HG03108 (cell line): ENCODE measurements around the gene RYR1.

Experiments used
- ATAC-seq: cut with Tn5 transposase; IDR thresholded peaks from one replicate; pipeline ENCODE4 v1.9.1; 2021; ENCODE audit warnings: moderate library complexity; ENCODE audit not compliant: unreplicated experiment

Gene RYR1

DNA sequence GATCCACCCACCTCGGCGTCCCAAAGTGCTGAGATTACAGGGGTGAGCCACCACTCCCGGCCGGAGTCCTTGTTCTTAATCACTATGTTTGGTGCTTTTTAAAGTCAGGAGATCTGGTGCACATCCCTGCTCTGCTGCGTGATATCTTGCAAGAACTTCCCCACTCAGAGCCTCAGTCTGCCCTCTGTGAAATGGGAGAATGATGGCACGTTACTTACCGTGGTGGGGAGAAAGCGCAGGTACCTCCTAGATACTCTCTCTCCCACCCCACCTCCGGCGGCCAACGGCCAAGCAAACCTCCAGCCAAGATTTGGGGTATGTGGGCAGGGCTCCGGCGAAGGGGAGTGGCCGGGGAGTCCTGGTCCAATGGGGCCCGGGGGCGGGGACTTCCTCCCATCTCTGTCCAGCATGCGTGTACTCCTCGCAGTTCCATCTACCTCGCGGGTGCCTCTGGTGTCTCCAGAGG is at the start of gene RYR1:
Gene RYR1, plus strand, starts transcription at position 424 of the 466 bp plus-strand sequence. CDS start 139 bp downstream, outside the sequence.
- no peak for ATAC-seq

DNA sequence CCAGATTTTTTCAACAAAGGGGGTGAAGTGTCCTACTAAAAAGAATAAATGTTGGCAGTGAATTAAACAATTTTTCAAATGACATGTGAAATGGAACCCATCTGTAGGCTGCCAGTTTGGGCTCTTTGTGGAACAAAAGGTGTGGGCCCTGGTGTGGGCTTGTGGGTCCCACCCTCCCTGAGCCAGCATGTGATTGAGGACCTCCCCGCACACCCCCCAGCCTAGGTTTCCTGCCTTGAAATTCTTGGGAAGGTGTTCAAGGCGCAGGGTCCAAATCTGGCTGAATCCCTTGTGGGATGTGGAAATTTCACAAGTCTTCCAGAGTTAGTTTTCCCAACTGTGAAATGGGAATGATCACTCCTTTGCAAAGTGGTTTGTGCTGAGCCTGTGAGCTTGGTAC is 49.7 kb upstream of the RYR1 start:
- ATAC-seq = no peak

DNA sequence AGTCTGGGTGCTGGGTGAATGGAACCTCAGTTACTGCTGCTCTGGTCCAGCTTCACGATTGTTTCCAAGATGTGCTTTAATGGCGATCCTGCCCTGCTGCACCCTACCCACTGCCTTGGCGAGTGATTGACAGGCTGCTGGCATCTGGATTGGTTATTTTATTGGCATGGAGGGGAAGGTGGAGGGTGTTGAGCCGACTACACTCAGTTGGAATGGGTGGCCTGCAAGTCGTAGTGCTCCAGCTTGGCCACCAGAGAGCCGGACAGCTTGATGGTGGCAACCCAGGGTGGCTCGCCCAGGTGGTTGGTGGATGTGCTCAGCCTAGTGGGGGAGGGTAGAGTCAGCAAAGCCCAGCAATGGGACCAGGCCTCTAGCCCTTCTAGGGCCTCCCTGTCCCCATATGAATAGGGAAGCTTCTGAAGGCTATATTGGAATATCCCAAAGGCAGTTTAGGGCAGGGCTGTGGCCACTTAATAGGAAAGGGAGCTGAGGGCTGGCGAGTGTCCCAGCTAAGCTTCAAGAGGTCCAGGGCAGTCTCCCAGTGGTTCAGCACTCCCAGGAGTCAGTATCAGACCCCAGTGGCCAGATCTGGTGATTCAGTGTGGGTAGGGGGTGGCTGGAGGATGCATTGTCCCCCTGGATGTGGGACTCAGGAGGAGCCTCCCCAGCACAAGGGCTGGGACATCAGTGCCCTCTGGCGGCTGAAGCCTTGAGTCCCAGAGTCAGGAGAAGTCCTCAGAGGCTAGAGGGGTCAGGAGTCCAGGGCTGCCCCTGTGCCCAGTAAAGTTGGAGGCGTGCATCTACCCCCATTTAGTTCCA is 49.1 kb upstream of the RYR1 start:
- ATAC-seq = no peak

DNA sequence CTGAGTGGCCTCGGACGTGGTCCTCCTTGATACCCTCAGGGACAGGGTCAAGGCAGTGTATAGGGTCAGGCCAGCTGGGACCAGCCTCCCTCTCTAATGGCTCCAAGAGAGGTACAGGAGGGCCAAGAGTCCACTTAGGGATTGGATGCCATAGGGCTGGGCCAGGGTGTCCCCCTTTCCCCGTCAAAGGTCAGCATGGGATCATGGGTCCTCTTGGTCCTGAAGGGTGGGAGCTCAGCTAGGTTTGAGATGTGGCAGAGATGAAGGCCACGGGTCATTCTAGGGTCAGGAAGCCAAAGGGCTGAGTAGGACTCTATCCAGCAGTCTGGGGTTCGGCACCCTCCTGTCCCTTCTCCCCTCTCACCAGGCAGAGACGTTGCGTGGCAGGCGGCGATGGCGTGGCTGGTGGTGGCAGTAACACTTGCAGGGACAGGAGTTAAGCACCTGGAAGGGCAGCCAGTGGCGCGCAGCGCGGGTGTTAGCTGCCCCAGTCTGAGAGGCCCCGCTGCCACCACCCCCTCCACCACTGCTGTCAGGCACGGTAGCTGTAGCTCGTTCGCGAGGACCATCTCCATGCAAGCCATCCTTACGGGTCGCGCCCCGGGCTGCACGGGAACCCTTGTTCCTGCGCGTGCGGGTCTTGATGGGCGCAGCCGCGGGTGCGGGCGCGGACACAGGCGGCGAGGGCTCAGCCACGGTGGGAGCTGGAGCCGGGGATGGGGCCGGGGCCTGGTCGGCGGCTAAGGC is 48.3 kb upstream of the RYR1 start:
- ATAC-seq = no peak

DNA sequence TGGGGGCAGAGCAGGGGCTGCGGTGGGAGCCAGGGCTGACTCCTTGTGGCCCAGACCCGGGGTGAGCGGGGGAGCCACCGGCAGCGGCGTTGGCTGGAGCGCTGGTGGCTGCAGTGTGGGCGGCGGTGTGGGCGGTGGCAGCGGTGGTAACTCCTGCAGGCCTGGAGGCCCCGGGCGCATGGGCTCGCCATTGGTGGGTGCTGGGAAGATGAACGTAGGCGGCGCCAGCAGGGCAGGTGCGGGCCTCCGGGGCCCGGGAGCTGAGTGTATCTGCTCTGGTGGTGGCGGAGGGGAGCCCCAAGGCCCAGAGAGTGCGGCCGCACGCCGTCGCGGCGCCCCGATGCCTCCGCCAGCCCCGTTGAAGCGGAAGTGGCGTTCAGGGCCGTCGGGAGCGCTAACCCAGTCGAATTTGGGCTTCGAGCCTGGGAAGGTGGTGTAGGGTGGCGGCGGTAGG is 47.7 kb upstream of the RYR1 start:
- ATAC-seq = no peak

DNA sequence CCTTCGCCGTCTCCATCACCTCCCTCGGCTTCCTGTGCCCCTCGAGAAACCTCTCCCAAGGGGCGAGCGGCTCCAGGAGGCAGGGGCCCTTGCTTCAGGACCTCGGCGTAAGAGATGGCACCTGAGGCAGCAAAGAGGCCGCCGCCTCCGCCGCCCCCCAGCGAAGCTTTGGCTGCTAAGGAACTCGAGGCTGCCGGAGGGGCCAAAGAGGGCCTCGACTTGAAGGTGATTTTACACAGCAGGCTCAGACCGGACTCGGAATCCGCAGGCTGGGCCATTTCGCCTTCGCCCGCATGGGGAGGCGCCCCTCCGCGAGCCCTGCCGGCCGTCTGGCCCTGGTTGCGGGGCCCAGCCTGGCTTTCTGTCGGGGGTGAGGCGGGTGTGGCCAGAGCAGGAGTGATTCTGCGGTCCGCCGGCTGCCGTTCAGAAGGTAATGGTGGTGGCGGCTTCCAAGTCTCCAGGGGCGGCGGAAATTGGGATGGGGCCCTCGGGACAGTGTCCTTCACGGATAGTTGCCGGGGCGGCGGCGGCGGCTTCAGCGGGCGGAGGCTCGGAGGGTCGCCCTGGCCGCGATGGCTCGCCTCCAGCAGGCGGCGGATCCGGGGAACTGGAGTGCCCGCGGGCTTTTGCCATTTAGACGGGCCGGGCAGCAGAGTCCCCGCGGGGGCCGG is 47.1 kb upstream of the RYR1 start:
- ATAC-seq = no peak

DNA sequence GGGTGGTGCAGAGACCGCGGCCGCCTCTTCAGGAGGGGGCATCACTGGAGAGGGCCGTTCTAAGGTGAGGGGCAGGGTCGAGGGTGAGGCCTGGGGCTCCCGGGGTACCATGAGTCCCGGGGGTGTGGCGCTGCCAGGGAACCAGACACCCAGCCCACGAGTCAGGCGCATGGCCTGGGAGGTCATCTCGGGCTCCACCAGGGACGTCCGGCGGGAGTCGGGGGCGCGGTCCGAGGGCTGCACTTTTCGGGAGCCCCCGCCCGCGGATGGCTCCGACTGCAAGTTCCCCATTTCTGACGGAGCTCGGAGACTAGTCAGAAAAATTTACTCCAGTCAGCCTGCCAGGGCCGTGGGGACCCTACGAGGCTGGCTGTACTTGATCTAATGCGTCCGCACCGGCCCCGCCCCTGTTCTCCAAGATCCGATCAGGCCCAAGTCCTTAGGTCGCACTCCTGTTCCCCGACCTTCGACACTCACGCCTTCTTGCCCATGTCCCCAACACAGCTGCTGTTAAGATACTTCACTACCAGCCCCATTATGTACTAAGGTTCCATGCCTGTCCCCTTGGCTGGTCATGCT is 46.4 kb upstream of the RYR1 start:
- no peak for ATAC-seq

DNA sequence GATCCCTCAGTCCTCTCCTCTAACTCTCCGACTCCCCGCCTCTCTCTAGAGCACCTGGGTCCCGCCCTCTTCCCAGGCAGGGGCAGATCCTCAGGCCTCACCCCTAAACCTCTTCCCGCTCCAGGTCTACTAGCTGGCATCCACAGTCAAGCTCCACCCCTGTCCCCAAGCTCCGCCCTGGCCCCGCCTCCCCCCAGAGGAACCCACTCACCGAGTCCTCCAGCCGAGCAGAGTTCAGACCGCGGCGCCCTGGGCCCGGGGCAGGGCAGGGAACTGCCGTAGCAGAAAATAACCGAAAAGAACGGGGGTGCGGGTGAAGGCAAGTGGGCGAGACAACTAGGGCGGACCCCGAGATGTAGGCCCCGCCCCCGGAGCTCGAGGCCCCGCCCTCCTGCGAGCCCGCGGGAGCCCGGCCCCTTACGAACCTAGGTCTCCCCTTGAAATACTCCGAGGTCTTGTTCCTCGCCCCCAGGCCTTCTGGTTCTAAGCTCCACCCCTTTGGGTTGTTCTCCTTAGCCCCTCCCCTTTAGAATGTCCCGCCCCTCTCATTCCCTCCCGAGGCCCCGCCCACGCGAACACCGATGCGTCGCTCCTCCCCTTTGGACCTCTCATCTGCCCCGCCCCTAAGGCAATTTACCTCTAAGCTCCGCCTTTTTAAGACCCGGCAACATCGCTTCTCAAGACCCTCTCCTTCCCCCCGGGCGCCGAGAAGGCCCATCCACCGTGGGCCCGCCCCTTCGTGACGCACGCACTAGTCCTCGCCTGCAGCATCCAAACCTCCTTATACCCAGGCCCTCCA is 45.7 kb upstream of the RYR1 start, which contains the start of gene GGN:
Gene GGN, minus strand, starts transcription at position 485 of the 799 bp plus-strand sequence. CDS start 773 bp downstream, outside the sequence.
- ATAC-seq = no peak

DNA sequence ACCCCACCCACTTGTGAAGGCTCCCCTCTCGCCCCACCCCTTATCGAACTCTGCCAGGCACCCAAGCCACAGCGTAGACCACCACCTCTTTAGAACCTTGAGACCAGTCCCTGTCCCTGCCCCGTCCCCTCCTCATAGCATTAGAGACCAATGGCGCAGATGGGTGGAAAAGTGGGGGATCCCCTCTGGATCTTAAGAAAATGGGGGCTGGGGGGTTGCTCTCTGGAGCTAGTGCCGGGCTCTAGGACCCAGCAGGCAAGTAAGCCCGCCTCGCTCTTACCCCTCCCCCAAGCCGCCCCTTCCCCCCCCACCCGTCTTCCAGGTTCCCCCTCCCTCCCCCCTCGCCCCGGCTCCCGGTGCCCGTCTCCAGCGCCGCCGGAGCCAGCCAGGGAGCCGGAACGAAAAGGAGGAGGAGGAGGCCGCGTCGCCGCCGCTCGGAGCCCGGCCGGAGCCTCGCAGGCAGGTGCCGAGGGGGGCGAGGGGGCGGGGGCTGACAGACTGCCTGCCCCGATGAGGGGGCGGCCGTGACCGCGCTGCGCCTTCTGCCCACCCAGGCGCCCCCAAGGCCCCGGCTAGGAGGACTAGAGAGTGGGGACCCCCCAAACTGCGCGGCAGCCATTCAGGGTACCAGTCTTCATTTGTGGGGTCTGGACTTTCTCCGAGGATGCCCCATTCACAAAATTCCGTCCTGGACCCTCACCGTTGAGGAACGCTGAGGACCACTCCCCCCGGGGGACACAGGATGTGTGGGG is 45.0 kb upstream of the RYR1 start, which contains the start of gene SPRED3:
Gene SPRED3, plus strand, starts transcription at position 349 of the 752 bp plus-strand sequence. CDS start 1,606 bp downstream, outside the sequence.
- ATAC-seq = no peak

DNA sequence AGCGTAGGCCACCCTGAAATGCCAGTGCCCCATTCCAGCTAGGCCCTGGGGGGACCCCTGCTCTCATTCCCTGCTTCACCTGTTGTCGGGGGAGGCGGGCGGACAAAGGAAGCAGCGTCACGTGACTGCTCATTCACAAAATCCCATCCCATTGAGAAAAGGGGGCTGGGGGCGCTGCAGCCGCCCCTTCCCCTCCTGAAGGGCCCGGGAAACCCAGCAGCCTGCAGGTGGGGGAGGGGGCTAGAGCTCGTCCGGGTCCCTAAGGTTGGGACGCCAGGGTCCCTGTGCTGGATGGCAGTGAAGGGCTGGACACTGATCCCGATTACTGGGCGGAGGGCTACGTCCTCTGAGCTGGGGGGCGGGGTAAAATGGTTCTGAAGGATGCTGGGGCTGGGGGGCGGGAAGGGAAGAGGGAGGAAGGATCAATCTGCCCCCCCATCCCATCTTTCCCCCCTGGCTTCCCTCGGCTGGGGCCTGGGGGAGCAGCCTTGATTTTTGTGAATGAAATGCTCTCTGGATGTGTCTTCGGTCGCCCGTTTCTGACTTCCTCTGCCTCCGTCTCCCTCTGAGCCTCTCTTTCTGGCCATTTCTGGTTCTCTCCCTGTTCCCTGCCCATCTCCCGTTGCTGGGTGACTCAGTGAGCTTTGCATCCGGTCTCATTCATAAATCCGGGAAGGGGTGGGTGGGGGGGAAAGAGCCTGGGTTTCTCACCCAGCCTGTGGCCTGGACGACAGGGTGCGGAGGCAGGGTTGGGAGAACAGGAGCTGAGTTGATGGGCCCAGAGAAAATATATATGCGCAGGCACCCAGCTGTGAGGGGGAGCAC is 44.2 kb upstream of the RYR1 start:
- ATAC-seq = no peak

DNA sequence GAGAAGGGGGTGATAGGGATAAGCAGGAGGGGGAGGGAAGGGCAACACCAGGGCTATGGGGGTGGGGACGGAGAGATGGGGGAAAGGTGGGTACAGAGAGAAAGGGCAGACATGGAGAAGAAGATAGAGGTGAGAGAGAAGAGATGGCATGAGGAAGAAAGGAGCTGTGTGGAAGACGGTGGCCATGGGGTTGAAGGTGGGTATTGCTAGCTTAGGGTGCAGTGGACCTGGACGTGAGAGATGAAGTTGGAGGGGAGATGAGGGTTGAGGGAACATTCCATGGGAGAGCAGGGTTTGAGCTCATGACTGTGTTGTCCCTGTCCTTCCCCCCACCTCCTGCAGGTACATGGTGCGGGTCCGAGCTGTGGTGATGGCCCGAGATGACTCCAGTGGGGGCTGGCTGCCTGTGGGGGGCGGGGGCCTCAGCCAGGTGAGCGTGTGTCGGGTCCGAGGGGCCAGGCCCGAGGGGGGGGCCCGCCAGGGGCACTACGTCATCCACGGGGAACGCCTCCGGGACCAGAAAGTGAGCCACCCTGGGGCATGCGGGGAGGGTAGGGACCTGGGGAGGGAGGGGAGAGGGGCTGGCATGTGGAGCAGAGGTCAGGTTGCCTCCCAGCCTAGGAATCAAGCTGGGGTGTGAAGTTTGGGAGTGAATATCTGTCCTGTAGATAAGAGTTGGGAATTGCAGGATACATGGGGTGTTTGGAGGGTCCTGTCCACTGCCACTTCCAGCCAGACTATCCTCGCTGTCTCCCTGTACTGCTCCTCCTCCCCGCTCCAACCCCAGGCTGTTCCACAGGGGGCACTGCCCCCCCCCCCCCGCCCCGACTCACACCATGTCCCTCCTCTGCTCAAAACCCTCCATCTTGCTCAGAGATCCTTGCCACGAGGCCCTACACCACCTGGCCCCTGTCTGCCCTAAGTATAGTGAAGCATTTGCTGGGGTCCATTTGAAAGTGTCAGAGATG is 43.2 kb upstream of the RYR1 start:
- ATAC-seq = no peak

DNA sequence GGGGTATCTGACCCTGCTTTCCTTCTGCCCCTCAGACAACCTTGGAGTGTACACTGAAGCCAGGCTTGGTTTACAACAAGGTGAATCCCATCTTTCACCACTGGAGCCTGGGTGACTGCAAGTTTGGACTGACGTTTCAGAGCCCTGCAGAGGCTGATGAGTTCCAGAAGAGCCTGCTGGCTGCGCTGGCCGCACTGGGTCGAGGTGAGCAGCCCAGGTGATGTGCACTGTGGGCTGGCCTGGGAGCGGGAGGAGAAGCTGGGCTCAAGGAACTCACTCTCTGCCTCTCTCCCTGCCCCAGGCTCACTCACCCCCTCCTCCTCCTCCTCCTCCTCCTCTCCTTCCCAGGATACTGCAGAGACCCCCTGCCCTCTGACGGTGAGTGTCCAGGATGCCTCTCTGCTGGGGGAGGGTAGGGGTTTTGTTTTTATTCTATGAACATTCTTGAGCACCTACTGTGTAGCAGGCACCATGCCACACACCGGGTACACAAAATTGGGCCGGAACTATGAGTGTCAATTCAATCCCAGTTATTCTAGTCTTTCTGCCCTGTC is 41.5 kb upstream of the RYR1 start:
- ATAC-seq = no peak

DNA sequence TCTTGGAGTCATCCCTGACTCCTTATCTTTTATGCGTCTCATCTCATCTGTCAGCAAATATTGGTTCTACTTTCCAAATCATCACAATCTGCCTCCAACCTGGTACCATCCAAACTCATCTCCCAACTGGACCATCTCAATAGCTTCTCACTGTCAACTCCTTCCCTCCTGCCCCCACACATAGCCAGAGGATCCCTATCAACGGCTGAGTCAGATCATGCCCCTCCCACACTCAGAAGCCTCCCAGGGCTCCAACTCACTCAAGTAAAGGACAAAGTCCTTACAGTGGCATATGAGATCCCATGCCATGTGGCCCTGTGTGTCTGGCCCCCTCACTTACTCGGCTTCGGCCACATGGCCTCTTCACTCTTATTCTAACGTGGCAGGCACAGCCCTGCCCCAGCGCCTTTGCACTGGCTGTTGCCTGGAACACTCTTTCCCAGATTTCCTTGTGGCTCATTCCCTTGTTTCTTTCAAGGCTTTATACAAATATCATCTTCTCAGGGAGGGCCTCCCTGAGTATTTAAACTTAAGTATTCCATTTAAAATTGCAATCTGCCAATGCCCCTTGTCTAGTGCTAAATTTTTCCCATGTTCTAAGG is 40.7 kb upstream of the RYR1 start:
- ATAC-seq = no peak

DNA sequence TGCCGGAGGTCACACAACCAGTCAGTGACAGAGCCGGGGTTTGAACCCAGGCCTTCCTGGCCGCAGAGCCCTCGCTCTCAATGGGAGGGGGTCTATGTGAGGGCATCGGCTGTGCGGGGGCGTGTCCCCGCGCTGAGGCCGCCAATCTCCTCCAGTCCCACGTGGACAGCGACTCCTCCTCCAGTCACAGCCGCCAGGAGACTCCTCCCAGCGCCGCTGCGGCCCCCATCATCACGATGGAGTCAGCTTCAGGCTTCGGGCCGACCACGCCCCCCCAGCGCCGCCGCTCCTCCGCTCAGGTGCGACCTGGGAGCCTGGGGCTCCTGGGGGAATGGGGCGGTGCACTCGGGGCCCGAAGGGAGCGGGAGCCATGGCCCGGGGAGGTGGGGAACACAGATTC is 39.0 kb upstream of the RYR1 start:
- no peak for ATAC-seq

DNA sequence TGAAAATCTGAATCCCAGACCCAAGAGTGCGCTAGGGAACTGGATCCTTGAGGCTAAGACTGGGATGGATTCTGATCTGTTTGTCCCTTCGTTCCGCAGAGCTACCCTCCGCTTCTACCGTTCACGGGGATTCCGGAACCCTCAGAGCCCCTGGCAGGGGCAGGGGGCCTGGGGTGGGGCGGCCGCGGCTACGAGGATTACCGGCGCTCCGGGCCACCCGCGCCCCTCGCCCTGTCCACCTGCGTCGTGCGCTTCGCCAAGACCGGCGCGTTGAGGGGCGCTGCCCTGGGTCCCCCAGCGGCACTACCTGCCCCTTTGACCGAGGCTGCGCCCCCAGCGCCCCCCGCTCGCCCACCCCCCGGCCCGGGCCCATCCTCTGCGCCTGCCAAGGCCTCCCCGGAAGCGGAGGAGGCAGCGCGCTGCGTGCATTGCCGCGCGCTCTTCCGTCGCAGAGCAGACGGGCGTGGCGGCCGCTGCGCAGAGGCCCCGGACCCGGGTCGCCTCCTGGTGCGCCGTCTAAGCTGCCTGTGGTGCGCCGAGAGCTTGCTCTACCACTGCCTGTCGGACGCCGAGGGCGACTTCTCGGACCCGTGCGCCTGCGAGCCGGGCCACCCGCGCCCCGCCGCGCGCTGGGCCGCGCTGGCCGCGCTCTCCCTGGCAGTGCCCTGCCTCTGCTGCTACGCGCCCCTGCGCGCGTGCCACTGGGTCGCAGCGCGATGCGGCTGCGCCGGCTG is 37.9 kb upstream of the RYR1 start:
- no peak for ATAC-seq

DNA sequence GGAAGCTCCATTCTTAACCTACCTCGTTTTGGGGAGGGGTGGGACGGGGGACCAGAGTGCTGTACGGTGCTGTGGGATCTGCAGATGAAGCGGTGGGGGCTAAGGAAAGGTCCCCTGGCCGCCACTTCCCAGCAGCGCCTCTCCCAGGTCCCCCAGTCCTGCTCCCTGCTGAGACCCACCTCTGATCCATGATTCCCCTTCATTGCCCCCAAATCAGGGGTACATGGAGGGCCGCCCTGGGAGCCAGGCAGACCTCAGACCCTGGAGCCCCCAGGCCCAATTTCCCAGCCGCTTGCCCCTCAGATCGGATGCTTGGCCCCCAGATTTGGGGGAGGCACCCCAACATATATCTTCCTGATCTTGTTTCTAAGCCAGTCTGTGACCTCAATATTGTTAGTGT is 34.4 kb upstream of the RYR1 start:
- ATAC-seq = no peak
